Effector CD8-positive, alpha-beta T cell (primary cell): ENCODE data around the gene GHDC.

ENCODE experiments used
- DNase-seq: peaks from one replicate; lab custom pipeline; 2025; lab: John Stamatoyannopoulos, UW

GHDC gene

DNA sequence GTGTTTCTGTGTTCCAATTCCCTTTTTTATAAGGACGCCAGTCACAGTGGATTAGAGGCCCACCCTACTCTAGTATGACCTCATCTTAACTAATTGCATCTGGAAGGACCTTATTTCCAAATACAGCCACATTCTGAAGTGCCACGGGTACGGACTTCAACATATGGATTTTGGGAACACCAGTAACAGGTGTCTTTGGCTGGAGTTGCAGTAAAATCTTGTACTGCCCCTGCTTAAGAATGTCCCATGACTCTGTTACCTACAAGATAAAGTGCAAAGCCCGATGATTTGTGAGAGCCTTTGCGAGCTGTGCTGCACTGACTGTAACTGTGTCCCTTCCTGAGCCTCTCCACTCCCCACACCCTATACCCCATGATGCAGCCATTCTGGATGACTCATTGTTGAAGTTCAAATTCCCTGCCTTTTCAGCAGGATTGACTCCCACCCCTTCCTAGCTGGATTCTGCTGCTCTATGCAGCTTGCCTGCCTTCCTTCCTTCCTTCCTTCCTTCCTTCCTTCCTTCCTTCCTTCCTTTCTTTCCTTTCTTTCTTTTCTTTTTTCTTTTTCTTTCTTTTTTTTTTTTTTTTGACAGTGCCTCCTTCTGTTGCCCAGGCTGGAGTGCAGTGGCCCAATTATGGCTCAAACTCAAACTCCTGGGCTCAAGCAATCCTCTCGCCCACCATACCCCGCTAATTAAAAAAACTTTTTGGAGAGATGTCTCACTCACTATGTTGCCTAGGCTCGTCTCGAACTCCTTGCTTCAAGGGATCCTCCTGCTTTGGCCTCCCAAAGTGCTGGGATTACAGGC lies 11.2 kb downstream of the GHDC start:
- no peak for DNase-seq

- DNase-seq: no peak
These were observed 12.5 kb downstream of the GHDC start for GRCh38 chr17:42181851-42182207.

- DNase-seq: peak; percentile 75
These were observed 13.1 kb downstream of the GHDC start, which contains the start of gene KCNH4 for GRCh38 chr17:42180922-42181850. Gene KCNH4, minus strand, starts transcription at chr17:42181142. Its CDS starts 197 bp downstream, at chr17:42180945.

DNA sequence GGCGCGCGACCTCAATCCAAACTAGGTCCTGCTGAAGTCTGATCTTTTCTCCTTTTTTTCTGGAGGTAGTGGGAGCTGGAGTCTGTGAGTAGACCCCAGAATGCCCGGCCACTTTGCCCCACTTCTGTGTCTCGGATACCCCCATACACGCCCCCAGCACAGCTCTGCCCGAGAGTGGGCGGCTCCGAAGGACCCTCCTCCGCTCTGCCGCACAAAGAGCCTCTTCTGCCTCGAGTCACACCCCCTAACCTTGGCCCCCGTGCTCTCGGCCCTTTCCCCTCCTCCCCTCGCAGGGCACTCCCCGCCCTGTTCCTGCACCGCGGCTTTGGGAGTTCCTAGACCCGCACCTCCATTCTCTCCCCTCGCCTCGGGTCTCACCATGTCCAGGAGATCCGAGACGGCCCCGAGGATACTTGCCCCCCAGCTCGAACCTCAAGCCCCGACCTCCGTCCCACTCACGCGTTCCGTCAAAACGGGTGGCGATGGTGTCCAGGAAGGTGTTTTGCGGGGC lies 13.8 kb downstream of the GHDC start:
- no peak for DNase-seq

- no peak for DNase-seq
These were observed 14.3 kb downstream of the GHDC start for GRCh38 chr17:42179911-42180410.

- no peak for DNase-seq
These were observed 15.0 kb downstream of the GHDC start for GRCh38 chr17:42179335-42179734.

GRCh38 chr17:42178817-42179216 lies 15.5 kb downstream of the GHDC start:
- DNase-seq: no peak

- no peak for DNase-seq
These were observed 16.6 kb downstream of the GHDC start for GRCh38 chr17:42177684-42178083.

GRCh38 chr17:42174126-42174783 lies 20.0 kb downstream of the GHDC start:
- DNase-seq: no peak

- no peak for DNase-seq
These were observed 22.5 kb downstream of the GHDC start for GRCh38 chr17:42171831-42172230.

DNA sequence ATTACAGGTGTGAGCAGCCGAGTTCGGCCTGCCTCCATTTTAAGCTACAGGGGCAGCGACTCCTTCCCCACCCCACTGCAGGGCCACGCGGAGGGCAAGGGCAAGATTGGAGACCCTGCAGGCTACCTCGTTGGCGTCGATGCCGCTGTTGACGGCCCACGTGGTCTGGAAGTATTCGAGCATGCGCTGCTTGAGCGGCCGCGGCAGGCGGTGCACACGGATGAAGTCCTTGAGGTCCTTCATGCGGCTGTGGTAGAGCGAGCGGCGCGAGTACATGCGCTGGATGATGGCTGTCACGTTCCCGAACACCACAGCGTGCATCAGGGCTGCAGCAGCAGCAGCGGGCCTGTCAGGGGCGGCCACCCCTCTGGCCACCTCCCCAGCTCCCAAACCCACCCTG lies 24.9 kb downstream of the GHDC start:
- no peak for DNase-seq

- no peak for DNase-seq
These were observed 26.5 kb downstream of the GHDC start for GRCh38 chr17:42167807-42168206.

DNA sequence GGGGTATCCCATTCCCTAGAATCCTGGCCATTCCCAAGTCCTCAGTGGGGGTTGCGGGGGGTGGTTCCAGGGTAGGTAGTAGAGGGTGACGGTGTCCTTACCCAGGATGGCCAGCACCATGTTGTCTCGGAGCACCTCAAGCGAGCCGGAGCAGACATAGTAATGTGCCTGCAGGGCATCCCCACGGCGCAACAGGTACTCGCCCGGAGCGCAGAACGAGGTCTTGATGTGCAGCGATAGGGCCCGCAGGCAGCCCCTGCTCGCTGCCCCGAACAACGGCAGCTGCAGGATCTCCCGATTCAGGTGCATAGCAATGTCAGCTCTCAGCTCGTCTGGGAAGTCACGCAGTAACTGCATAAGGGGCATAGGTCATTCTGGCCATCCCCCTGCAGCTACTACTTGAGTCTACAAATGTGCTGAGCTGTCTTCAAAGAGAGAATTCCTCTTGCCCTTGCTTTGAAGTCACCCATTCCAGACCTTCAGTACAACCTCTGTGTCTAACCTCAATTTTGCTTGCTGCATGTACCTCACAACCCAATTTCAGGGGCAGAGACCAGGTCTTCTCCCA lies 28.0 kb downstream of the GHDC start:
- no peak for DNase-seq

DNA sequence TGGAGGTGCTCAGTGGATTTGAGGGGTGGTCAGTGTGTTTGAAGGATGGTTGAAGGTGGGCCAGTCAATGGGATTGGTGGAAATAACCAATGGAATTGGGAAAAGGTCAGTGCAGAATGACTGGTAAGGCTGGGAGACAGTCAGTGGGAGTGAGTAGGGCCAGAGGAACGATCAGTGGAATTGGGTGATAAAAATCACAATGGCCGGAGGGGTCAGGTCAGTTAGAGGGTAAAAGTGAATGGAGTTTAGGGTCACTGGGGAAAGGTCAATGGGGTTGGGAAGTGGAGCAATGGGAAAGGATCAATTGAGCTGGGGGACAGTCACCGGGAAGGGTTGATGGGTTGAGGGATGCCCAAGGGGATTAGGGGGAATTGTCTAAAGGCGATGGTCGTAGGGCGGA lies 28.5 kb downstream of the GHDC start:
- no peak for DNase-seq

DNA sequence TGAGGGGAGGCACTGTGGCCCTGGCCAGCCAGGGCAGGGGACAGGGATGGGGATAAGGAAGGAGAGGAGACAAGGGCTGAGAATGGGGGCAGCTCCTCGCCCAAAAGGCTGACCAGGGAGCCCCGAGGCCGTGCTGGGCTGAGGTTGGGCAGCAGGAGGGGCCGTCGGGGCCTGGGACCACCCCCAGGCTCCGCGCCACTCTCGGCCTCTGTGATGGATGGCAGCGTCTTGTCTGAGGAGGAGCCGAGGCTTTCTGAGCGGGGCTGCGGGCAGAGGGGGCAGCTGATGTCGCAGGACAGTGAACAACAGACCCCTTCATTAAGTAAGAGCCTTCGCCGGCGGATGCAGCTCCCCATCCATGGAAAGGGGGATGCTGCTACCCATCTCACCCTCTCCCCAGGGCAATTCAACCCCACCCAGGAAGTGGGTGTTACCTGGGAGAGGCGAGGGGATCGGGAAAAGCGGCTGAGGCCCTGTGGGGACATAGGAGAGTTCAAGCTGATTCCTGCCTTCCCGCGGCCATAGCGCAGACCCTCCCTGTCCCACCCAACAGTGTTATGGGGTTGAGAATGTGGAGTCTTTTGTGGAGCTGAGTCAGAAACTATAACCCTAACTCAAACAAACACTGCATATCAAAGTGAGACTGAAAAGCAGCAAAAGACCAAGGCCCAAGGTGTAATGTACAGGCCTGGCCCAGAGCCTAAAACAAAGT lies 30.4 kb downstream of the GHDC start:
- DNase-seq: no peak

DNA sequence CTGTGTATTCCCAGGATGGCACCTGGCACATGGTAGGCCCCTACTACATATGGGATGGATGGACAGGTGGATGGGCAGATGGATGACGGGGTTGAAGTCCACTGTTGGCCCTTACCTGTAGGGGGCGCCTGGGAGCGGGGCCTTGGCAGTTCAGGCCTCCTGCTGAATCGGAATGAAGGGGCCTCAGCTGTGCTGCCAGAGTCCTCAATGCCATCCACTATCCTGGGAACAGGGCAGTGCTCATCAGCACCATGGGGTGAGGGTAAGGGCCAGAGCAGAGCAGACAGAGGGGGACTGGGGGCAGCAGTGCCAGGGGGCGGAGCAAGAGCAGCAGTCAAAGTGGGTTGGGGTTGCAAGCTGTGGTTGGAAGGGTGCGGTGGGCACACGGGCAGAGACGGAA lies 31.2 kb downstream of the GHDC start:
- peak; percentile 4 for DNase-seq

DNA sequence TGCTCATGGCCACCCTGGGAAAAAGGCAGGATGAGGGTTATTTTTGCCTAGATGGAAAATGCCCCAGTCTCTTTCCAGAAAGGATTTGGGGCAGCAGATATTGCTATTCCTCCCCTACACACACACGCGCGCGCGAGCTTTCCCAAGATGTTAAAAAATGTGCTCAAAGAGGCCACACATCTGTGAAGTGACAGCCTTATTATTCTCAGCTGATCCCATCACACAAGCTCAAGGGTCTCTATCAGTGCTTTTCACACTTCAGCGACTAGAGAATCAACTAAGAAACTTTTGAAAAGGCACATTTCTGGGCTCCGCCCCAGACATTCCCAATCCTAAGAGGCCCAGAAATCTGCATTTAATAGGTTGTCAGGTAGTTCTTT lies 33.8 kb downstream of the GHDC start:
- DNase-seq: no peak

DNA sequence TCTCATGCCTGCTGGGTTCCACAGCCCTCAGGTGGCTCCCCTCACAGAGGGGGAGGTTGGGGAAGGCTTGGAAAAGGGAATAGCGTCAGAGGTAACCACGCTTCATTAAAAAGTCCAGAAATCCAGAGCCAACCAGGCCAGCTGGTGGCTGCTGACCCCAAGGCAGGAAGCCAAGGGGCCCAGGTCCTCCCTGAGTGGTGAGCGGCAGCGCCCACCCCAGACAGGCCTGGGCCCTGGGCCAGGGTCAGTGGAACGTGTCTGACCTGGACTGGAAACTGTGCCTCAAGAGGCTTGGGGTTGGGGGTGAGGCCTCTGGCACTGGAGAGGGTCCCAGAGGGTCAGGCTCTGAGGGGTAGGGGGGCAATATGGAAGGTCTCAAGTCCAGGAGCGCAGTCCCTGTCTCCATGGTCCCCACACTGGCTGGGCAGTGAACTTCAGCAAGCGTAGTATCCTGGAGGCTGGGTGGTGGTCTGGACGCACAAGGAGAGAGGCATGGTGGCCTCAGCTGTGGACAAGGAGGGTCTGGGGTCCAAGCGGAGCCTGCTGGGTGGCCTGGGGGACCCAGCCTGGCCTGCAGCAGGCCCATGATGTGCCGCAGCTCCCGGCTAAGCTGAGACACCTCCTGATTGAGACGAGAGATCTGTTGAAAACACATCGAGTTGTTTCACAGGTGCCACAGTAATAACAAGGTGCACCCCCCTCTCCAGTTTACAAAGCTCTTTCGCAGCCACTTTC lies 34.3 kb downstream of the GHDC start:
- no peak for DNase-seq

DNA sequence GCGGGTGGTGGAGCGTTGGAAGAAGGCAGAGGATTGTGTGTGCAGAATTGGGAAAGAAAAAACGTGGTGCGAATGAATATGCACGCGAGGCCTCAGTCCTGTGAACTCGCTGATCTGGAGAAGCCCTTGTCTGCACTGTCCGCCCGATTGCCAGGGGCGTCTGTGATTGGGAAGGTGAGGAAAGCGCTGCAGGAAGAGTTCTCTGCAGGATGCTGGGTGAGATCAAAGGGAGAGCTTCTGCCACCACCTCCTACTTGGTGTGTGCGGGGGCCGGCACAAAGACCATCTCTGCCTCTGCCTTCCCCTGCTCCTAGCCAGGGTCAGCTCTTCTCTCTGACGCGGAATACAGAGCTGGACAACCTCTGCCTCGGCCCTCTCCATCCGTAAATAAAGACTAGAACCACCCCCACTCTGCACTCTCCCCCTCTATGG lies 38.7 kb downstream of the GHDC start:
- no peak for DNase-seq
